K562 (cell line): ENCODE measurements around the gene WDR46. TPM values are rescaled to one million over a fixed set of nuclear protein-coding genes. Genes with fewer than 3 reads are reported as not detected.

Experiments
- ARID2 ChIP-seq: fragments of 450-650 bp; IDR thresholded peaks from 2 replicates; pipeline ENCODE4 v1.6.1; 2017; ENCODE audit warnings: antibody characterized with exemption, mild to moderate bottlenecking
- CC2D1A ChIP-seq: fragments of 450-650 bp; IDR thresholded peaks from 2 replicates; pipeline ENCODE4 v1.6.1; 2017; ENCODE audit warnings: mild to moderate bottlenecking
- CHAMP1 ChIP-seq: fragments of 450-650 bp; IDR thresholded peaks from 2 replicates; pipeline ENCODE4 v1.6.1; 2016; ENCODE audit warnings: mild to moderate bottlenecking
- DIDO1 ChIP-seq: fragments of 450-650 bp; IDR thresholded peaks from 2 replicates; pipeline ENCODE4 v1.6.1; 2016; ENCODE audit warnings: low read depth, missing biosample characterization, missing genetic modification characterization
- ERF ChIP-seq: fragments of 450-650 bp; formaldehyde crosslinking; IDR thresholded peaks from 2 replicates; pipeline ENCODE4 v1.4.0; 2020; ENCODE audit warnings: mild to moderate bottlenecking, mixed read lengths
- ETV1 ChIP-seq: fragments of 450-650 bp; conservative IDR thresholded peaks from 2 replicates; pipeline ENCODE4 v1.6.1; 2016; ENCODE audit warnings: missing genetic modification characterization, control low read depth, low read depth, missing compliant biosample characterization
- HDAC3 ChIP-seq: fragments of 450-650 bp; IDR thresholded peaks from 2 replicates; pipeline ENCODE4 v1.6.1; 2018; ENCODE audit warnings: borderline replicate concordance, mild to moderate bottlenecking, moderate library complexity; ENCODE audit not compliant: partially characterized antibody
- HOXB6 ChIP-seq: fragments of 250-450 bp; sonication (Bioruptor Pico); IDR thresholded peaks from 2 replicates; pipeline ENCODE4 v1.5.1; 2022; ENCODE audit warnings: mild to moderate bottlenecking, borderline replicate concordance
- MCM7 ChIP-seq, 2 experiments: fragments of 450-650 bp; IDR thresholded peaks; 2 replicates each; pipeline ENCODE4 v1.6.1; 2016 to 2018
- MXI1 ChIP-seq: IDR thresholded peaks from 2 replicates; pipeline ENCODE4 v1.6.1; 2011; ENCODE audit warnings: low read depth, mild to moderate bottlenecking, improper control_type of control experiment, low read length
- NEUROD1 ChIP-seq: fragments of 150-350 bp; IDR thresholded peaks from 2 replicates; pipeline ENCODE4 v1.6.1; 2014; ENCODE audit warnings: borderline replicate concordance, low read length, low read depth; ENCODE audit not compliant: partially characterized antibody
- PHB2 ChIP-seq: fragments of 450-650 bp; IDR thresholded peaks from 2 replicates; pipeline ENCODE4 v1.6.1; 2017; ENCODE audit warnings: low read depth
- PKNOX1 ChIP-seq: fragments of 450-650 bp; IDR thresholded peaks from 2 replicates; pipeline ENCODE4 v1.6.1; 2016
- POLR2AphosphoS2 ChIP-seq: IDR thresholded peaks from 2 replicates; pipeline ENCODE4 v1.6.1; 2012; ENCODE audit warnings: low read length, improper control_type of control experiment
- ZBTB1 ChIP-seq: sonication (generic); formaldehyde crosslinking; IDR thresholded peaks from 2 replicates; pipeline ENCODE4 v1.8.1; 2023; ENCODE audit warnings: missing genetic modification reagents, low read depth, mild to moderate bottlenecking, borderline replicate concordance
- ZBTB40 ChIP-seq, 2 experiments: fragments of 450-650 bp in 1 of 2; sonication (generic) in 1 of 2; formaldehyde crosslinking in 1 of 2; IDR thresholded peaks; 2 replicates each; pipeline versions ENCODE4 v1.7.1 to v1.9.0; 2016 to 2022; ENCODE audit warnings: inconsistent platforms in 1 of 2, mild to moderate bottlenecking in 1 of 2, missing genetic modification reagents in 1 of 2
- ZNF232 ChIP-seq: sonication (generic); formaldehyde crosslinking; IDR thresholded peaks from 2 replicates; pipeline ENCODE4 v1.8.0; 2022; ENCODE audit warnings: mild to moderate bottlenecking, missing genetic modification reagents
- ZNF408 ChIP-seq: fragments of 250-450 bp; sonication (Bioruptor Pico); IDR thresholded peaks from 2 replicates; pipeline ENCODE4 v1.4.0; 2020; ENCODE audit warnings: low read depth, mild to moderate bottlenecking, moderate library complexity
- polyA plus RNA-seq, 8 experiments: library from polyadenylated mRNA; depleted of rRNA in 4 of 8; stranded (reverse) in 5 of 8; unstranded in 3 of 8; fragments of >200 nt; fragmentation: Nextera tagmentation in 2 of 8; fragmentation: Illumina TruSeq in 1 of 8; extraction: Ambion mirVana in 2 of 8; extraction: Trizol in 1 of 8; gene quantifications; 2 replicates each; pipeline versions ENCODE4 v1.2.1 to v1.2.3, GENCODE V29; 2011 to 2014; ENCODE audit warnings: inconsistent platforms in 1 of 8, missing spikeins in 1 of 8
- total RNA-seq, 7 experiments: library from RNA; depleted of rRNA in 6 of 7; stranded (reverse); fragments of >200 nt in 6 of 7; fragmentation: Illumina TruSeq in 2 of 7; extraction: Trizol in 2 of 7; gene quantifications; 2 replicates each; pipeline versions ENCODE4 v1.2.1 to v1.2.3, GENCODE V29; 2011 to 2021; ENCODE audit warnings: low replicate concordance in 1 of 7

The WDR46 gene
- total and polyA plus RNA-seq, 9 of the 15 experiments (the other 6 are each of a cell fraction or from before 2014, with no cell fraction given) = 8.9 to 146 (median 93.1) TPM

GRCh38 chr6:33271117-33271467, 17.9 kb downstream of the WDR46 start (continued):
- TF ChIP-seq HDAC3 (peak; percentile 16), DIDO1 (tag) (no peak), ZNF232 (CRISPR knock-in tag) (no peak), ZBTB40 (IDR thresholded peaks at IDR 0.05) (no peak), ZBTB40 (CRISPR knock-in tag; IDR thresholded peaks at IDR 0.05) (no peak), ZNF408 (no peak), MXI1 (no peak), ZBTB1 (no peak), POLR2AphosphoS2 (no peak), CC2D1A (peak; percentile 21; the same call in 1 of the 2 replicates), CHAMP1 (no peak), HOXB6 (CRISPR knock-in tag) (no peak), ETV1 (tag) (no peak), NEUROD1 (no peak), PKNOX1 (no peak), ERF (CRISPR knock-in tag) (no peak), ARID2 (no peak), PHB2 (no peak), MCM7 (IDR thresholded peaks at IDR 0.05) (no peak)
